HG03095 (cell line): ENCODE results near the gene ACVRL1.

ENCODE experiments used
- ATAC-seq: cut with Tn5 transposase; IDR thresholded peaks from one replicate; pipeline ENCODE4 v1.9.1; 2021; ENCODE audit warnings: moderate library complexity; ENCODE audit not compliant: unreplicated experiment

Gene ACVRL1

GRCh38 chr12:51907083-51907855 is at the start of gene ACVRL1:
TSS of gene ACVRL1 (plus strand) at chr12:51907504. CDS start at chr12:51912475, 4,971 bp downstream.
- no peak for ATAC-seq

DNA sequence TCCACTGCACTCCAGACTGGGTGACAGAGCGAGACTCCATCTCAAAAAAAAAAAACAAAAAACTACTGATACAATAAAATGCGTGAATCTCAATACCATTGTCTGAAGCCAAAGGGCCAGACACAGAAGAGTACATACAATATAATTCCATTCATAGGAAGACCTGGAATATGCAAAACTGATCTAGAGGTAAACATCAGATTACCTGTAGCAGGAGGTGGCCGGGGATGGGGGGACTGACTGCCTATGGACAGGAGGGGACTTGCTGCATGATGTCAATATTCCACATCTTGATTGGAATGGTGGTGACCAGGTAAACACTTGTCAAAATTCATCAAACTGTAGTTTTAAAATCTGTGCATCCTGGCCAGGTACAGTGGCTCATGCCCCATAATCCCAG is 46.3 kb upstream of the ACVRL1 start:
- no peak for ATAC-seq

DNA sequence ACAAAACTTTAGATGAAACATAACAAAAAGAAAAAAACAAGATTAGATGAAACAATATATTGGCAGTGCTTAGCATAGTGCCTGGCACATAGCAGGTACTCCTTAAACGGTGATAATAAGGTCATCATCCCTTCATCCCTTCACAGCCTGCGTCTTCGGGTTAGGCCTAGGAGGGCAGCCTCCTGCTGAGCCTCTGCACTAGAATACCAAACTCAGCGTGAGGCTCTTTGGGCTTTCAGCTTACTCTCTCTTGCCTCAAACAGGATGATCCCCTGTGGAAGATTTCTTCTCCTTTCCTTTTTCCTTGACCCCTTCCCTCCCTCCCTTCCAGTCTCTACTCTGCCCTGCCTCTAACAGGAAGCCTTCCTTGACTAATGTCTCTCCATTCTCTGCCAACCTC is 44.4 kb upstream of the ACVRL1 start:
- no peak for ATAC-seq

GRCh38 chr12:51863363-51863932 is 43.9 kb upstream of the ACVRL1 start:
- no peak for ATAC-seq

- ATAC-seq = no peak
These were observed 43.1 kb upstream of the ACVRL1 start for GRCh38 chr12:51863933-51864832.

DNA sequence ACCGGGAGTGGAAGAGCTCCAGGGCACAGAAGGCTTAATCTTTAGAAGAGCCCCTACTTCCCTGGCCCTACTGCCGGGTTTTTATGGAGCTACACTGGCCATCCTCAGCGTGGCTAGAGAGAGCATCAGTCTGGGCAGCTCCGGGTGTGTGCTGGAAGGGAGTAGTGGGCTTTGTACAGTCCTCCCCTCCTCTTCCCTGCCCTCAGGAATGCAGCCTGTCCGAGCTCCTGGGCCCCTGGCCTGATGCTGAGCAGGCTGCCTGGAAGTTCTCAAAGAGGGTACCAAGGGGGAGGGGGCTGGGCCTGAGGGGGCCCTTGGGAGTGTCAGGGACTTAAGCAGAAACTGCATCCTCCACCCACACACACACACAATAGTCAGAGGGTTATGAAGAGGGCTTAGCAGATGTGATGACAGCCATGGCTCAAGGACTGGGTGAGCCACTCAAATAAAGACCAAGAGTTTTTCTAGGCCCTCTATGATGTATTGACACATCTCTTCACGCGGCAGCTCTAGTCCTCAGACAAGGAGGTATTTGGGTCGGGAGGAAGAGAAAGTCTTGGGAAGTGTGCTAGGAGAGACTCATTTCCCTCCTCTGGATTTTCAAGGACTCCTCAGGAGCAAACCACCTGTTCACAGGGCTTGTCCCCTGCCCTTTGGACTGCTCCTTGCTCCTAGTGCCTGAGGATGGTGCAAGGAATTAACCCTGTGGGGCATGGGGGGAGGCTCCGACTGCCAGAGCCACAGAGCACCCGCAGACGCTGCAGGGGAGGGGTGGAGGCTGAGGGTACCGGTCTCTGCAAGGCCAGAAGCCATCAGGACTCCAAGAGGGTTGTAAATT is 42.3 kb upstream of the ACVRL1 start:
- ATAC-seq = no peak

- ATAC-seq = no peak
These were observed 41.5 kb upstream of the ACVRL1 start for GRCh38 chr12:51865757-51866270.

- no peak for ATAC-seq
These were observed 41.0 kb upstream of the ACVRL1 start for GRCh38 chr12:51866324-51866723.

GRCh38 chr12:51866762-51867161 is 40.5 kb upstream of the ACVRL1 start:
- ATAC-seq = no peak

- no peak for ATAC-seq
These were observed 39.9 kb upstream of the ACVRL1 start for GRCh38 chr12:51867371-51867770.

DNA sequence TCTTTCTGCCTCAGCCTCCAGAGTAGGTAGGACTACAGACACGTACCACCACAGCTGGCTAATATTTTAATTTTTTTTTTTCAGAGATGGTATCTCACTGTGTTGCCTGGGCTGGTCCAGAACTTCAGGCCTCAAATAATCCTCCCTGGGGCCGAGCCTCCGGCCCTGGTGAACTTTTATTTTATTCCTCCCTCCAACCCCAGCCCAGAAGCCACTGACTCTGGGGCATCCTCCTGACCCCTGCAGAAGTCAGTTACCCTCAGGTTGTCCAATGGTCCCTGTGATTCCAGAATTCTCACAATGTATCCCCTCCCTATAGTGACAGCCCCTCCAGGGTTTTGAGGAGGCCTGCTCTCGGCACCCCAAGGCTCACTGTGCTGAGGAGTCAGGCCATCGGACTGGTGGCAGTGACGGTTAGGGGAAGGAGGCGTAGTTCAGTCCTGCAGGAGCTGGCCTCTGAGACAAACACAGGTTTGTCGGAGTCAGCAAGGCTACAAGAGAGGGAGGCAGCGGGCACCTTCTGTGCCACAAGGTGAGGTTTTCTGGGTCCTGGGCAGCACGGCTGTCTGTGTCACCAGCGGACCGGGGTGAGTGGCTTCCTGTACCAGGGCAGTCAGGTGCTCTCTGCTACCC is 39.4 kb upstream of the ACVRL1 start:
- no peak for ATAC-seq

DNA sequence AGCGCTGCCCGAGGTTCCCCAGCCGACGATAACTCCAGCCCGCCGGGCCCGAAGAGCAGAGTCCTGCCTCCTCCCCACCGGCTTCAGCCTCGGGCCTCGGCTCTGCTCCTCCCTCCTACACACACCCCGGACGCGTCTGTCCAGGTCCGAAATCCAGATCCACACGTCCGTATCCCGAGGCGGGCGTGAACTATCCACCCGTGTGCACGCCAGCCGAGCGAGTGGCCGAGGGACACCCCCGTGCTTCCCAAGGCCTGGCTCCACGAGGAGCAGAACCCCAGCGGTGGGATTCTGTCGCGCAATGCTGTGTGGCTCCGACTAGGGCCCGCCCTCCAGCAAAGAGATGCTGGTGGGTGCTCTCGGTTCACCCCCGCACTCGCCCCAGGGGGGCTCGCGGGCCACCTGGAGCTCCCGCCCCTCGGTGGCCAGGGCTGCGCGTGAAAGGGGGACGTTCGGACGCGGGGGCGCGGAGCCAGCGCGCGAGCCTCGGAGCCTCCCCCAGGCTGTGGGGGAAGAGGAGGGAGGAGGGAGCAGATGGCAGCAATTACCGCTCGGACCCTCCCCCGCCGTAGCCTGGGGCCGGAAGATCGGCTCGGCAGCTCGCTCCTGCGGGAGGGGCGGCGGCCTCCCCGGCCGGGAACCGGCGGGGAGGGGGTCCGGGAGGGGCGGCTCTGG is 38.3 kb upstream of the ACVRL1 start:
- ATAC-seq = no peak

DNA sequence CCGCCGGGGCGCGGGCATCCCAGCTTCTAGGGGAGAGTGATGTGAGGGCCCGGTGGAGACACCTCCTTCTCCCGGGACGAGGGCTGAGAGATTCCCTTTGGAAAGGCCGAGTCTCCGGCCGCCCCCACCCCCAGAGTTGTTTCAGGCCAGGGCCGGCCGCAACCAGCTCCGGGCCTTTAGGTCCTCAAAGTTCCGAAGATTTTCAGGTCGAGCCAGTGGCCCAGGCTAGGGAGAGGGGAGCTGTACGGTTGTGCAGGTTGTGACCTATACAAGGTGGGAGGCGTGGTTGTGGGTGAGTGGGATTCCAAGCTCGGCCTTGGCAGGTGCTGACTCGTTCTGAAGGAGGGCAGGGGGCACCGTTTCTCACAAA is 37.8 kb upstream of the ACVRL1 start:
- no peak for ATAC-seq

- no peak for ATAC-seq
These were observed 37.4 kb upstream of the ACVRL1 start for GRCh38 chr12:51869931-51870330.

DNA sequence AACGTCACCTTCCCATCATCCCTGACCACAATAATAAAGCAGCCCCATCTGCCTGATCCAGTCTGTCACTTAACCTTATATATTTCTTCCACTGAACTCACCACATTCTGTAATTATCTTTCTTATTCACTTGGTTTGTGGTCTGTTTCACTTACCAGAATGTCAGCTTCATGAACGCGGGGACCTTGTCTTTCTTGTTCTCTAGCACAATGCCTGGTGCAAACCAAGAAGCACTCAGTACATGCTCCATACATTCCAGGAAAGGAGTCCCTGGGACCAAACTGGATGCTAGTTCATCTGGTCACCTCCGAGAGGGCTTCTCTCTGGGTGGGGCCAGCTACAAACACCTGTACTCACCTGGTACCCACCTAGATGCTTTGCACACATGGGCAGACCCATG is 36.8 kb upstream of the ACVRL1 start:
- no peak for ATAC-seq

GRCh38 chr12:51871126-51871525 is 36.2 kb upstream of the ACVRL1 start:
- no peak for ATAC-seq

- ATAC-seq = no peak
These were observed 35.2 kb upstream of the ACVRL1 start for GRCh38 chr12:51871918-51872688.

- no peak for ATAC-seq
These were observed 34.7 kb upstream of the ACVRL1 start for GRCh38 chr12:51872689-51872981.
